NCI-H2196 (cell line): ENCODE data around the gene NUDT4.
A peak's percentile ranks its signal among the peaks of the same experiment; 100 is the strongest.
"Not testable (repeated sequence)": the region's sequence is repeated elsewhere in the genome, so short reads cannot be mapped to it uniquely, and the experiment has no call there.

Experiments
- DNase-seq: peaks from one replicate; lab custom pipeline; 2025; ENCODE audit not compliant: unreplicated experiment; lab: John Stamatoyannopoulos, UW

NUDT4 gene

GRCh38 chr12:93365616-93366405, 11.9 kb upstream of the NUDT4 start:
- DNase-seq: no peak

- no peak for DNase-seq
These were observed 11.3 kb upstream of the NUDT4 start for GRCh38 chr12:93366422-93366821.

GRCh38 chr12:93368766-93369165, 9.0 kb upstream of the NUDT4 start:
- DNase-seq: no peak

- DNase-seq: no peak
These were observed 8.2 kb upstream of the NUDT4 start for GRCh38 chr12:93369505-93369904.

GRCh38 chr12:93370947-93371346, 6.8 kb upstream of the NUDT4 start:
- DNase-seq: no peak

- no peak for DNase-seq
These were observed 3.6 kb upstream of the NUDT4 start for GRCh38 chr12:93373961-93374656.

- DNase-seq: no peak
These were observed 1.8 kb upstream of the NUDT4 start for GRCh38 chr12:93375906-93376305.

GRCh38 chr12:93376436-93377251, 1.1 kb upstream of the NUDT4 start:
- no peak for DNase-seq

GRCh38 chr12:93378196-93378997, 672 bp downstream of the NUDT4 start:
- DNase-seq: not testable (repeated sequence)

- no peak for DNase-seq
These were observed 1.2 kb downstream of the NUDT4 start for GRCh38 chr12:93378998-93379325.

GRCh38 chr12:93379326-93379980, 1.7 kb downstream of the NUDT4 start:
- DNase-seq: no peak

GRCh38 chr12:93379981-93380361, 2.2 kb downstream of the NUDT4 start:
- no peak for DNase-seq

- peak; percentile 24 for DNase-seq
These were observed 2.9 kb downstream of the NUDT4 start for GRCh38 chr12:93380480-93381121.

- no peak for DNase-seq
These were observed 3.6 kb downstream of the NUDT4 start for GRCh38 chr12:93381161-93381975.

GRCh38 chr12:93381976-93382437, 4.3 kb downstream of the NUDT4 start:
- not testable (repeated sequence) for DNase-seq

- no peak for DNase-seq
These were observed 10.1 kb downstream of the NUDT4 start for GRCh38 chr12:93387780-93388179.

GRCh38 chr12:93390031-93390430, 12.3 kb downstream of the NUDT4 start:
- DNase-seq: no peak

- peak; percentile 17 for DNase-seq
These were observed 13.0 kb downstream of the NUDT4 start for GRCh38 chr12:93390549-93391297.
